Endothelial cell (in vitro differentiated cells): ENCODE results near the gene TMPO. TPM values are rescaled to one million over a fixed set of nuclear protein-coding genes. Genes with fewer than 3 reads are reported as not detected.
A peak's percentile ranks its signal among the peaks of the same experiment; 100 is the strongest.

Source experiments
- DNase-seq: peaks from one replicate; pipeline ENCODE4 v3.0.0; 2021; ENCODE audit warnings: low spot score
- H3K27ac Mint-ChIP-seq: one replicate; pipeline ENCODE4 v1.8.0; 2021; ENCODE audit warnings: mixed read lengths, inconsistent platforms; ENCODE audit not compliant: unreplicated experiment
- H3K27me3 Mint-ChIP-seq: one replicate; pipeline ENCODE4 v1.8.0; 2021; ENCODE audit warnings: mild to moderate bottlenecking, moderate library complexity, mixed read lengths, inconsistent platforms; ENCODE audit not compliant: unreplicated experiment
- H3K36me3 Mint-ChIP-seq: one replicate; pipeline ENCODE4 v1.8.0; 2021; ENCODE audit warnings: mild to moderate bottlenecking, low read depth, mixed read lengths, inconsistent platforms; ENCODE audit not compliant: unreplicated experiment
- H3K4me1 Mint-ChIP-seq: one replicate; pipeline ENCODE4 v1.8.0; 2021; ENCODE audit warnings: mild to moderate bottlenecking, mixed read lengths, inconsistent platforms; ENCODE audit not compliant: unreplicated experiment
- H3K4me3 Mint-ChIP-seq: one replicate; pipeline ENCODE4 v1.8.0; 2021; ENCODE audit warnings: mild to moderate bottlenecking, mixed read lengths, inconsistent platforms; ENCODE audit not compliant: unreplicated experiment
- H3K9me3 Mint-ChIP-seq: one replicate; pipeline ENCODE4 v1.8.0; 2021; ENCODE audit warnings: mixed read lengths, inconsistent platforms; ENCODE audit not compliant: unreplicated experiment
- CTCF ChIP-seq: fragments of 200-600 bp; sonication (generic); IDR thresholded peaks from one replicate; pipeline ENCODE4 v1.5.0; 2021; ENCODE audit warnings: antibody characterized with exemption; ENCODE audit not compliant: unreplicated experiment
- long read RNA-seq: library from polyadenylated mRNA; unstranded; transcript quantifications from one replicate; pipeline ENCODE4 v2.0.0, GENCODE V29; 2020; ENCODE audit not compliant: unreplicated experiment
- total RNA-seq: library from RNA; stranded (reverse); fragmentation: NEBNext Ultra II Directional; extraction: Animal tissue kit (Norgen Biotek cat#: 25700); gene quantifications from one replicate; pipeline ENCODE4 v1.2.1, GENCODE V29; 2021; ENCODE audit not compliant: unreplicated experiment

TMPO gene
- 125 TPM for total RNA-seq
- long read RNA-seq, full-length matches to known transcripts, result 9 of 9 reads
- long read RNA-seq, partial matches to known transcripts, result 0 of 9 reads
- long read RNA-seq, other reads (novel, unspliced or antisense), result 0 of 9 reads

GRCh38 chr12:98515287-98516110 is at the start of gene TMPO:
TSS of gene TMPO (plus strand) at chr12:98515590. CDS start at chr12:98515868, 278 bp downstream.
- Mint-ChIP-seq H3K4me3 (peak within 1 kb of the TSS; percentile 98), H3K27me3 (peaks cover 8% of the 10 kb centered on the region), H3K9me3 (no peaks in the 10 kb centered on the region), H3K4me1 (peaks cover 28% of the 10 kb centered on the region), H3K27ac (peak within 1 kb of the TSS; percentile 97), H3K36me3 (no peaks in the 10 kb centered on the region)
- TF ChIP-seq CTCF, result no peak
- DNase-seq, result peak; percentile 98

GRCh38 chr12:98465950-98466602 is 49.3 kb upstream of the TMPO start:
- peaks cover 3% of the 10 kb centered on the region for H3K27me3 Mint-ChIP-seq
- TF ChIP-seq CTCF, result no peak
- H3K36me3 Mint-ChIP-seq, result no peaks in the 10 kb centered on the region
- no peak overlapping the region for H3K4me3 Mint-ChIP-seq
- H3K27ac Mint-ChIP-seq, result peak overlapping the region; percentile 24
- H3K9me3 Mint-ChIP-seq, result no peaks in the 10 kb centered on the region
- H3K4me1 Mint-ChIP-seq, result peaks cover 6% of the 10 kb centered on the region
- no peak for DNase-seq

- H3K27me3 Mint-ChIP-seq, result peaks cover 3% of the 10 kb centered on the region
- no peak for DNase-seq
- H3K4me1 Mint-ChIP-seq, result peaks cover 6% of the 10 kb centered on the region
- TF ChIP-seq CTCF, result no peak
- no peak overlapping the region for H3K4me3 Mint-ChIP-seq
- no peak overlapping the region for H3K27ac Mint-ChIP-seq
- no peaks in the 10 kb centered on the region for H3K36me3 Mint-ChIP-seq
- H3K9me3 Mint-ChIP-seq, result no peaks in the 10 kb centered on the region
Observed at GRCh38 chr12:98466640-98467400, 48.6 kb upstream of the TMPO start.

GRCh38 chr12:98469109-98469508 is 46.3 kb upstream of the TMPO start:
- no peak for DNase-seq
- Mint-ChIP-seq H3K4me3 (no peak overlapping the region), H3K36me3 (no peaks in the 10 kb centered on the region)

More at GRCh38 chr12:98469109-98469508, 46.3 kb upstream of the TMPO start:
- Mint-ChIP-seq H3K9me3 (no peaks in the 10 kb centered on the region), H3K27ac (no peak overlapping the region), H3K27me3 (peaks cover 5% of the 10 kb centered on the region), H3K4me1 (peaks cover 6% of the 10 kb centered on the region)
- TF ChIP-seq CTCF, result no peak
